C4-2B (cell line): ENCODE results near the gene CTNNA2.

Experiments used
- H3K27ac ChIP-seq: fragments of 450-650 bp; 2 replicates; pipeline ENCODE4 v1.5.1; 2017
- CTCF ChIP-seq: fragments of 450-650 bp; conservative IDR thresholded peaks from 2 replicates; pipeline ENCODE4 v1.5.1; 2017; ENCODE audit warnings: mild to moderate bottlenecking
- ZFX ChIP-seq: fragments of 450-650 bp; IDR thresholded peaks from 2 replicates; pipeline ENCODE4 v1.6.1; 2017

Gene CTNNA2

GRCh38 chr2:80610108-80610507 lies 1097.3 kb downstream of the CTNNA2 start:
- TF ChIP-seq CTCF, result no peak
- H3K27ac ChIP-seq, result no peak overlapping the region

DNA sequence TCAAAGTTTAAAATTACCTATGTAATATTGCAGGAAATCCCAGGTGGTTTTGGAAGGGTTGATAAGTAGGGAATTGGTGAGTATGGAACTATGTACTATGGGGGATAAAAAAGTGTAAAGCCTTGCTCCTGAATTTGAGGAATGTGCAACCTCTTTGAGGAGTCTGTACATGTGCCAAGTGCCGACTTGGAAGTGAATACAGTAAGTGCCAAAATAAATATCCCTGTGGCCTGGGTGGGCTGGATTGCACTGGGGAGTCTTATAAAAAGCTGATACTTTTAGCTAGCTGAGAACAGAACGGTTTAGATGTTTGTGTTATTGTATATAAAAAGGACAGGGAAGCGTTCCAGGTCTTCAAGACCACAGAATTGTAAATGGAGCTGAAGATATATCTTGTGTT lies 1108.8 kb downstream of the CTNNA2 start:
- no peak overlapping the region for H3K27ac ChIP-seq
- TF ChIP-seq CTCF (no peak), ZFX (no peak)

DNA sequence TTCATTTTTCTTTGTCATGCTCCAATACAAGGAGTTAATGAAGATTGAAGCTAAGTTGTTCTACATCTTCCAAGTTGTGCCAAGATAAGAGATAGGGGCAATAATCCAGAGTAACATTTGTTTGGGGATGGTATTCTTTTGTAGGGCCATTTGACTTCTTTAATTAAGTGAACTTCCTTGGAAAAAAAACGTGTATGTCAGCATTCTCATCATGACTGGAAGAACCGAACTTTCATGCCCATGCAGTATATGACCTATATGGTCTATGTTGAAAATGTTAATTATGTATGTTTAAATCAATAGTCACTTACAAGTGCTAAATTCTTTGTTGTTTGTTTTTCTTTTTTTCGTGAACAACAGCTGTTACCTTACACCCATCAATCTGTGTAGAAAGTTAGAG lies 1111.2 kb downstream of the CTNNA2 start:
- TF ChIP-seq ZFX, result no peak
- TF ChIP-seq CTCF, result no peak
- H3K27ac ChIP-seq, result no peak overlapping the region

GRCh38 chr2:80634590-80634989 lies 1121.7 kb downstream of the CTNNA2 start:
- TF ChIP-seq ZFX, result no peak
- TF ChIP-seq CTCF, result no peak
- H3K27ac ChIP-seq, result no peak overlapping the region

DNA sequence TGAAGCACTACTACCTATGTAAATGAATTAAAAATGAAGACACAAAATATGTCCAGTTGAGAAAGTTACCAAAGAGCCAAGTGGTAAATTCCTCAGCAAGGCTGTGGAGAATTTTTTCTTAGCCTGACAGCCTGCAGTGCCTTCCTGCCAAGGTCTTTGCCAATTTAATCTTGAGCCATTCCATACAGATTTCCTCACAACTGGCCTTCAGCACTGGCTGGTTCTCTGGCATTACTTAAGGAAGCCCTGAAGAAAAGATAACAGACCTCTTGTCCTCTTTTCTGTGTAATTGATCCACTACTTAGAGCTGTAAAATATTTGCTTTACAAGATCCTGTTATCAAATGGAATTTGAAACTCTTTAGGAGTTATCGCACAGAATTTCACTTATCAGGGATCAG lies 1125.9 kb downstream of the CTNNA2 start:
- no peak overlapping the region for H3K27ac ChIP-seq
- no peak for TF ChIP-seq ZFX

- no peak overlapping the region for H3K27ac ChIP-seq
- TF ChIP-seq ZFX (no peak), CTCF (no peak)
Measured at GRCh38 chr2:80642465-80642864, 1129.6 kb downstream of the CTNNA2 start.

DNA sequence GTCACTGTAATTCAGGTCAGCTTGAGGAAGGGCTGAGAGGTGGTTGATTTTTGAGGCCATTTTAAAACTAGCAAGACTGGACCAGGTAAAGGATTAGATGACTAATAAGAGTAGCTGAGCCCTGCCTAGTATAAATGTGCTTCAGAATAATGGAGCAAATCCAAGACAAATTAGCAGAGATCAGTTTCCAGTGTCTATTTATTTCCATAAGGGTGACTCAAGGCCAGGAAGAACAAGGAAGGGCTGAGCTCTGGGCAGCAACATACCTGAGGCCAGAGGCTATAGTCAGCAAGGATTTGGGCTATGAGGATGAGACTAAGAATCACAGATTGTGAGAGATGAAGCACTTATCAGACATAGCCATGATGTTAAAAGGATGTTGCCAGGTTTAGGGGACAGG lies 1130.7 kb downstream of the CTNNA2 start:
- H3K27ac ChIP-seq, result no peak overlapping the region
- TF ChIP-seq CTCF (no peak), ZFX (no peak)

DNA sequence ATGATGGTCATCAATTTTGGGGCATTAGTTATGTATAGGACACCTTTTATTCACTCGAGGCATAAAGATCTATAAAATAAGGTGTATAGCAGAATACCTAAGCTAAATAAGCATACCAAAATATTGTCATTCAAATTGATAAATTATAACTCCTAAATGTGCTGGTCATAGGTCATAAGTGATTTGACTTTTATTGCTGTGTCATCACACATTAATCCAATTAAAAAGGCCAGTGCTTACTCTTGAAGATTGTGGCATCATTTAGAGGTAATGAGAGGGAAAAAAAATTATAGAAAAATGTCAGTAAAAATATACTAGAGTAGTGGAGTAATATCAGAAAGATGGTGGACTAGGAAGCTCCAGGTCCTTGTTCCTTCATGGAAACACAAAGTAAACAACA lies 1138.6 kb downstream of the CTNNA2 start:
- no peak for TF ChIP-seq ZFX
- H3K27ac ChIP-seq, result no peak overlapping the region

DNA sequence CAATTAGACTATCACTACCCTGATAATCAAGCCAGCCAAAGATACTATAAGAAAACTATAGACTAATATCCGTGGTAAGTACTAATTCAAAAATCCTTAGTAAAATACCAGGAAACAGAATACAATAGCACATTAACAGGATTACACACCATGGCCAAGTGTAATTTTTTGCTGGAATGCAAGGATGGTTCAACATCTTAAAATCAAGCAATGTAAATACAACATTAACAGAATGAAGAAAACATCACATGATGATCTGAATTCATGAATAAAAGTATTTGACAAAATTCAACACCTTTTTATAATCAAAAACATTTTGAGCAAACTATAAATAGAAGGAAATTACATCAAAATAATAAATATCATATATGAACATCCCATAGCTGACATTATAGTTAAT lies 1142.4 kb downstream of the CTNNA2 start:
- TF ChIP-seq ZFX, result no peak

More for the DNA sequence above, 1142.4 kb downstream of the CTNNA2 start:
- no peak overlapping the region for H3K27ac ChIP-seq
